Right lobe of liver (tissue), 4 donors: Measurements from ENCODE around the gene MTAP.

Experiments
- CTCF ChIP-seq, 4 donors: fragments of 200-600 bp in 3 of 4; fragments of 450-650 bp in 1 of 4; IDR thresholded peaks; one replicate each; pipeline versions ENCODE4 v1.5.1 to v1.8.0; 2016 to 2022; ENCODE audit warnings: antibody characterized with exemption in 4 of 4, mild to moderate bottlenecking in 2 of 4
- POLR2A ChIP-seq: fragments of 450-650 bp; IDR thresholded peaks from one replicate; pipeline ENCODE4 v1.6.1; 2017; ENCODE audit warnings: antibody characterized with exemption, mild to moderate bottlenecking
- donor health status: DM: no; HTN: no; CAD: no.
- donor health status: DM: no; HTN: no; CAD: no.
- donor health status: DM: no; HTN: yes; CAD: no.

GRCh38 chr9:21810388-21810787, 8.0 kb downstream of the MTAP start:
- no peak for TF ChIP-seq POLR2A
- TF ChIP-seq CTCF (IDR thresholded peaks at IDR 0.05), result no peak
